Measurements from ENCODE around the gene CTBP2. TPM values are rescaled to one million over a fixed set of nuclear protein-coding genes. Genes with fewer than 3 reads are reported as not detected.

The CTBP2 gene
- total RNA-seq, 1 experiment from 2014 or later = 77.8 TPM

DNA sequence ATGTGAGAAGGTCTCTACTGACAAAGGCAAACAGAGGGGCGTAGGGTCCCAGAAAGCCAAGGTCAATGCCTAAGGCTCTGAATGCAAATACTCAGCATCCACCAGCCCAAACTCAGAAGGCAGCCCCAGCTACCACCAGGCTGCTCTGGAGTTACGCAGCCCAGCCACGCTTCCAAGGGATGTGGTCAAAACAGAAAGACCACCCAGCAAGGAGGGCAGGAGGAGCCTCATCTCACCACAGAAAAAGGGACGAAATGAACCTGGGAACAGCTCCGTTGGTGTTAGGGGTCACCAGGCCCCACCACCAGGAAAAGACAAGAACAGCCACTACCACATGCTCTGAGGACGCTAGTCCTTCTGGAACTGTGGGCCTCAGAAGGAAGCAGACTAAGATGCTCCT is 65.1 kb downstream of the CTBP2 start:
- intact Hi-C loops (cut with micrococcal nuclease; ENCODE audit: unreplicated experiment) = no loop called here
- DNase-seq (ENCODE audit: low spot score) = no peak
- no peaks in the 10 kb centered on the region for H3K27me3 ChIP-seq (replicated peaks; ENCODE audit: insufficient read depth, low read depth, low read length, poor library complexity)
- no TSS peak for BruUV-seq (replicated peaks)
- H3K9me3 ChIP-seq (ENCODE audit: low read depth, low read length, poor library complexity, severe bottlenecking) = no peaks in the 10 kb centered on the region
- peaks cover 14% of the 10 kb centered on the region for H3K4me1 ChIP-seq (ENCODE audit: insufficient read depth, low read length, poor library complexity, severe bottlenecking)
- H3K4me3 ChIP-seq (ENCODE audit: low read depth, low read length, poor library complexity, severe bottlenecking) = no peak overlapping the region
- no peak for TF ChIP-seq EZH2 (IDR thresholded peaks at IDR 0.05; ENCODE audit: borderline replicate concordance, low read depth, low read length, poor library complexity, severe bottlenecking)
- TF ChIP-seq, protein P1, sequence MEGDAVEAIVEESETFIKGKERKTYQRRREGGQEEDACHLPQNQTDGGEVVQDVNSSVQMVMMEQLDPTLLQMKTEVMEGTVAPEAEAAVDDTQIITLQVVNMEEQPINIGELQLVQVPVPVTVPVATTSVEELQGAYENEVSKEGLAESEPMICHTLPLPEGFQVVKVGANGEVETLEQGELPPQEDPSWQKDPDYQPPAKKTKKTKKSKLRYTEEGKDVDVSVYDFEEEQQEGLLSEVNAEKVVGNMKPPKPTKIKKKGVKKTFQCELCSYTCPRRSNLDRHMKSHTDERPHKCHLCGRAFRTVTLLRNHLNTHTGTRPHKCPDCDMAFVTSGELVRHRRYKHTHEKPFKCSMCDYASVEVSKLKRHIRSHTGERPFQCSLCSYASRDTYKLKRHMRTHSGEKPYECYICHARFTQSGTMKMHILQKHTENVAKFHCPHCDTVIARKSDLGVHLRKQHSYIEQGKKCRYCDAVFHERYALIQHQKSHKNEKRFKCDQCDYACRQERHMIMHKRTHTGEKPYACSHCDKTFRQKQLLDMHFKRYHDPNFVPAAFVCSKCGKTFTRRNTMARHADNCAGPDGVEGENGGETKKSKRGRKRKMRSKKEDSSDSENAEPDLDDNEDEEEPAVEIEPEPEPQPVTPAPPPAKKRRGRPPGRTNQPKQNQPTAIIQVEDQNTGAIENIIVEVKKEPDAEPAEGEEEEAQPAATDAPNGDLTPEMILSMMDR (conservative IDR thresholded peaks at IDR 0.05; ENCODE audit: low read depth, low read length) = no peak
- H3K36me3 ChIP-seq (ENCODE audit: insufficient read depth, low read length, poor library complexity, severe bottlenecking) = peaks cover 3% of the 10 kb centered on the region
- ChIA-PET CTCF (no interaction called here), POLR2A (ENCODE audit: low non-redundant PET) (no interaction called here)
- H3K27ac ChIP-seq (ENCODE audit: low read depth, low read length, poor library complexity, severe bottlenecking) = no peak overlapping the region

DNA sequence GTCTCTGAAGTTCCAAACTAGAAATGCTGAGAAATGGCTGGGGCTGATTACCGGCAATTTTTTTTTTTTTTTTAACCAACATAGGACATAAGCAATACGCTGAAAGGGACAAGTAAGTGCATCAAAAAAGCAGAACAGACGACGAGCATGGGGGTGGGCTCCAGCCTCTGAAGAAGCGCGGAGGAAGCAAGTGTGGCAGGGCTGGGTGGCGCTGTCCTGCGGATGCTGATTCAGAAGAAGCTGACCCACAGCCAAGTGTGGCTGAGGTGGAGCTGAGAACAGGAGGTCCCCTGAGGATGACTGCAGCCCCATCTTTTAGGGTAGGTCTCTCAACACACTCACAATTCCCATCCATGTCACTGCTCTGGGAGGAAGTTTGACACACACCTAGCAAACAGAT is 65.6 kb downstream of the CTBP2 start:
- no peak overlapping the region for H3K4me3 ChIP-seq (ENCODE audit: low read depth, low read length, poor library complexity, severe bottlenecking)
- no peak for TF ChIP-seq EZH2 (IDR thresholded peaks at IDR 0.05; ENCODE audit: borderline replicate concordance, low read depth, low read length, poor library complexity, severe bottlenecking)
- TF ChIP-seq, protein P1 (conservative IDR thresholded peaks at IDR 0.05; ENCODE audit: low read depth, low read length) = no peak
- intact Hi-C loops (cut with micrococcal nuclease; ENCODE audit: unreplicated experiment) = no loop called here
- no peaks in the 10 kb centered on the region for H3K27me3 ChIP-seq (replicated peaks; ENCODE audit: insufficient read depth, low read depth, low read length, poor library complexity)
- no peak overlapping the region for H3K27ac ChIP-seq (ENCODE audit: low read depth, low read length, poor library complexity, severe bottlenecking)
- DNase-seq (ENCODE audit: low spot score) = no peak
- POLR2A ChIA-PET (ENCODE audit: low non-redundant PET) = no interaction called here
- peaks cover 3% of the 10 kb centered on the region for H3K36me3 ChIP-seq (ENCODE audit: insufficient read depth, low read length, poor library complexity, severe bottlenecking)
- H3K4me1 ChIP-seq (ENCODE audit: insufficient read depth, low read length, poor library complexity, severe bottlenecking) = peaks cover 14% of the 10 kb centered on the region
- H3K9me3 ChIP-seq (ENCODE audit: low read depth, low read length, poor library complexity, severe bottlenecking) = no peaks in the 10 kb centered on the region
- CTCF ChIA-PET = no interaction called here
- BruUV-seq (replicated peaks) = no TSS peak

DNA sequence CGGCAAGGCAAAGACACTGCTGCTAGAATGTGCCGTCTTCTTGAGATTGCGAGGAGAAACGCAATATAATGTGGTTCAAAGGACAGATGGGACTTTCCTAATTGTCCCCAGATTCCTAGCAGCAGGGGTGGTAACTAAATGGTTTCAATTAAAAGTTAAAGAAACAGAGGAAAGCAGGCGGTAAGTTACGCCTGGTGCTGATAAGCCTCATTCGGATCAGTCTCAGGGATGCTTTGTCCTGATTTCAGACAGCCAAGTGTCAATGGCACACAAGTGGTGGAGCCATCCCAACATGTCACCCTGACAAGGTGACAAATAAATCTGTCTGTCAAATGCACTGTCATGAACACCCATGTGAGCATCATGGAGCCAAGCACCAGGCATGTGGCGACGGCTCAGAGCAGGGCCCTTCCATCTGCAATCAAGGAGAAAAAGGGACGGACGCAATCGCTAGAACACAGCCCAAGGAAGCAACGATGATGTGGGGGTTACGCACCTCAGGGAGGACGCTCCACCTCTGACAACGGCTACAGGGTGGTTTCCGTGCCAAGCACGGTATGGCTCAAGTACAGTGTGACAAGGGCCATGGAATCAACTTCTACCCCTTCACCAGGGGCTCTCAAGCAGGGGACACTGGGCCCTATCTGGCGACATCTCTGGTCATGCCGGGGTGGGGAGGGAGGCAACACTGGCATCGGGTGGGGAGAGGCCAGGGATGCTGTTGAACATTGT is 66.2 kb downstream of the CTBP2 start:
- BruUV-seq (replicated peaks) = no TSS peak
- H3K27ac ChIP-seq (ENCODE audit: low read depth, low read length, poor library complexity, severe bottlenecking) = no peak overlapping the region

More for the DNA sequence above, 66.2 kb downstream of the CTBP2 start:
- H3K36me3 ChIP-seq (ENCODE audit: insufficient read depth, low read length, poor library complexity, severe bottlenecking) = peaks cover 3% of the 10 kb centered on the region
- CTCF ChIA-PET = no interaction called here
- POLR2A ChIA-PET (ENCODE audit: low non-redundant PET) = no interaction called here
- DNase-seq (ENCODE audit: low spot score) = peak; percentile 45
- intact Hi-C loops (cut with micrococcal nuclease; ENCODE audit: unreplicated experiment) = no loop called here
- no peak for TF ChIP-seq EZH2 (IDR thresholded peaks at IDR 0.05; ENCODE audit: borderline replicate concordance, low read depth, low read length, poor library complexity, severe bottlenecking)
- TF ChIP-seq, protein P1 (conservative IDR thresholded peaks at IDR 0.05; ENCODE audit: low read depth, low read length) = no peak
- H3K4me1 ChIP-seq (ENCODE audit: insufficient read depth, low read length, poor library complexity, severe bottlenecking) = peaks cover 14% of the 10 kb centered on the region
- no peak overlapping the region for H3K4me3 ChIP-seq (ENCODE audit: low read depth, low read length, poor library complexity, severe bottlenecking)
- H3K27me3 ChIP-seq (replicated peaks; ENCODE audit: insufficient read depth, low read depth, low read length, poor library complexity) = no peaks in the 10 kb centered on the region
- no peaks in the 10 kb centered on the region for H3K9me3 ChIP-seq (ENCODE audit: low read depth, low read length, poor library complexity, severe bottlenecking)
